Tibial nerve (tissue), 4 donors: ENCODE measurements around the gene RFNG.

ENCODE experiments used
- CTCF ChIP-seq, 5 experiments: fragments of 200-600 bp in 3 of 5; fragments of 450-650 bp in 2 of 5; sonication (generic) in 3 of 5; IDR thresholded peaks; one replicate each; pipeline ENCODE4 v1.5.1; 2016 to 2019; ENCODE audit warnings: antibody characterized with exemption in 5 of 5, mild to moderate bottlenecking in 3 of 5, moderate library complexity in 2 of 5
- EP300 ChIP-seq, 2 donors: sonication (generic); formaldehyde crosslinking; IDR thresholded peaks; one replicate each; pipeline ENCODE4 v1.6.1; 2017; ENCODE audit warnings: antibody characterized with exemption in 2 of 2, mild to moderate bottlenecking in 1 of 2

- no peak for TF ChIP-seq CTCF (IDR thresholded peaks at IDR 0.05)
- no peak for TF ChIP-seq EP300 (IDR thresholded peaks at IDR 0.05)
Measured at GRCh38 chr17:82035488-82035887, 16.1 kb downstream of the RFNG start.
